Urinary bladder (tissue), 4 donors: ENCODE results near the gene TRAPPC2L. TPM values are rescaled to one million over a fixed set of nuclear protein-coding genes. Genes with fewer than 3 reads are reported as not detected.

Source experiments
- DNase-seq: peaks from one replicate; pipeline ENCODE4 v3.0.0-alpha.2; 2015; ENCODE audit errors: extremely low spot score
- H3K27ac ChIP-seq: one replicate; pipeline ENCODE4 v1.5.1; 2013; ENCODE audit warnings: low read depth, mild to moderate bottlenecking, moderate library complexity
- H3K36me3 ChIP-seq: one replicate; pipeline ENCODE4 v1.6.1; 2013; ENCODE audit warnings: mild to moderate bottlenecking, moderate library complexity; ENCODE audit not compliant: insufficient read depth
- H3K4me1 ChIP-seq: one replicate; pipeline ENCODE4 v1.6.1; 2013; ENCODE audit warnings: mild to moderate bottlenecking, moderate library complexity; ENCODE audit not compliant: insufficient read depth
- H3K4me3 ChIP-seq: one replicate; pipeline ENCODE4 v1.5.1; 2013; ENCODE audit warnings: low read depth, low read length
- WGBS: extraction: QIAGEN DNeasy Blood & Tissue Kit; methylation state at CpG from one replicate; pipeline ENCODE4 v1.1.7; 2013; 5-methylcytosine and 5-hydroxymethylcytosine counted together
- polyA plus RNA-seq: library from polyadenylated mRNA; stranded (reverse); fragments of 200-250 nt; gene quantifications from one replicate; pipeline ENCODE4 v1.2.3, GENCODE V29; 2013
- total RNA-seq: library from RNA; depleted of rRNA; stranded (reverse); fragments of >200 nt; gene quantifications from one replicate; pipeline ENCODE4 v1.2.3, GENCODE V29; 2014
- donor health status: healthy with polysubstance abuse.
- donor health status: healthy.

Gene TRAPPC2L
- total and polyA plus RNA-seq, 2 donors = 18.7 to 43.3 TPM

- Histone ChIP-seq H3K4me1 (no peaks in the 10 kb centered on the region), H3K36me3 (no peaks in the 10 kb centered on the region), H3K27ac (no peak overlapping the region), H3K4me3 (no peak overlapping the region)
- 91% methylated on average over 57 of the region's 57 CpGs for WGBS
- DNase-seq = no peak
These were observed 39.5 kb downstream of the TRAPPC2L start for GRCh38 chr16:88896238-88897070.

- no peaks in the 10 kb centered on the region for H3K36me3 ChIP-seq
- no peaks in the 10 kb centered on the region for H3K4me1 ChIP-seq
- H3K27ac ChIP-seq = no peak overlapping the region
- WGBS = 91% methylated on average over 34 of the region's 34 CpGs
- DNase-seq = no peak
- H3K4me3 ChIP-seq = no peak overlapping the region
These were observed 40.9 kb downstream of the TRAPPC2L start for GRCh38 chr16:88897696-88898425.

- Histone ChIP-seq H3K36me3 (no peaks in the 10 kb centered on the region), H3K27ac (no peak overlapping the region), H3K4me1 (no peaks in the 10 kb centered on the region), H3K4me3 (no peak overlapping the region)
- 84% methylated on average over 41 of the region's 41 CpGs for WGBS
- no peak for DNase-seq
These were observed 43.2 kb downstream of the TRAPPC2L start for GRCh38 chr16:88899901-88900661.

GRCh38 chr16:88900662-88901052 lies 43.7 kb downstream of the TRAPPC2L start:
- Histone ChIP-seq H3K4me3 (no peak overlapping the region), H3K36me3 (no peaks in the 10 kb centered on the region), H3K4me1 (no peaks in the 10 kb centered on the region), H3K27ac (no peak overlapping the region)
- no peak for DNase-seq
- WGBS = 84% methylated on average over 12 of the region's 12 CpGs

GRCh38 chr16:88901718-88902337 lies 44.9 kb downstream of the TRAPPC2L start:
- 84% methylated on average over 26 of the region's 26 CpGs for WGBS

GRCh38 chr16:88902744-88903143 lies 45.8 kb downstream of the TRAPPC2L start:
- Histone ChIP-seq H3K4me1 (no peaks in the 10 kb centered on the region), H3K4me3 (no peak overlapping the region), H3K36me3 (no peaks in the 10 kb centered on the region), H3K27ac (no peak overlapping the region)
- 86% methylated on average over 16 of the region's 16 CpGs for WGBS
- no peak for DNase-seq

More at GRCh38 chr16:88901718-88902337, 44.9 kb downstream of the TRAPPC2L start:
- H3K27ac ChIP-seq = no peak overlapping the region
- H3K4me3 ChIP-seq = no peak overlapping the region
- H3K36me3 ChIP-seq = no peaks in the 10 kb centered on the region
- DNase-seq = no peak
- no peaks in the 10 kb centered on the region for H3K4me1 ChIP-seq

GRCh38 chr16:88903267-88903666 lies 46.3 kb downstream of the TRAPPC2L start:
- DNase-seq = no peak
- Histone ChIP-seq H3K27ac (no peak overlapping the region), H3K4me3 (no peak overlapping the region), H3K4me1 (no peaks in the 10 kb centered on the region), H3K36me3 (no peaks in the 10 kb centered on the region)
- 71% methylated on average over 14 of the region's 14 CpGs for WGBS

- no peak overlapping the region for H3K27ac ChIP-seq
- WGBS = 77% methylated on average over 21 of the region's 21 CpGs
- H3K4me3 ChIP-seq = no peak overlapping the region
- no peak for DNase-seq
- H3K4me1 ChIP-seq = no peaks in the 10 kb centered on the region
- H3K36me3 ChIP-seq = no peaks in the 10 kb centered on the region
These were observed 47.9 kb downstream of the TRAPPC2L start for GRCh38 chr16:88904676-88905365.

- Histone ChIP-seq H3K4me1 (no peaks in the 10 kb centered on the region), H3K36me3 (no peaks in the 10 kb centered on the region), H3K4me3 (no peak overlapping the region), H3K27ac (no peak overlapping the region)
- no peak for DNase-seq
- 37% methylated on average over 12 of the region's 13 CpGs for WGBS
These were observed 48.6 kb downstream of the TRAPPC2L start for GRCh38 chr16:88905563-88905962.

- H3K27ac ChIP-seq = no peak overlapping the region
- no peak for DNase-seq
- 86% methylated on average over 16 of the region's 16 CpGs for WGBS
- no peaks in the 10 kb centered on the region for H3K36me3 ChIP-seq
- no peak overlapping the region for H3K4me3 ChIP-seq
- no peaks in the 10 kb centered on the region for H3K4me1 ChIP-seq
These were observed 49.1 kb downstream of the TRAPPC2L start for GRCh38 chr16:88906020-88906419.

GRCh38 chr16:88906535-88907105 lies 49.7 kb downstream of the TRAPPC2L start:
- H3K27ac ChIP-seq = no peak overlapping the region
- no peak for DNase-seq
- no peaks in the 10 kb centered on the region for H3K36me3 ChIP-seq
- H3K4me3 ChIP-seq = no peak overlapping the region
- 90% methylated on average over 22 of the region's 22 CpGs for WGBS
- no peaks in the 10 kb centered on the region for H3K4me1 ChIP-seq

- Histone ChIP-seq H3K27ac (no peak overlapping the region), H3K4me3 (no peak overlapping the region), H3K4me1 (no peaks in the 10 kb centered on the region), H3K36me3 (no peaks in the 10 kb centered on the region)
- WGBS = 83% methylated on average over 4 of the region's 4 CpGs
- DNase-seq = no peak
These were observed 50.8 kb downstream of the TRAPPC2L start for GRCh38 chr16:88907768-88908167.
